Stimulated activated CD8-positive, alpha-beta memory T cell treated with anti-CD3 and anti-CD28 coated beads, Interleukin-12 subunit alpha, Interleukin-12 subunit beta, amount 100 ng/mL, for 4 hours (primary cell): ENCODE measurements around the gene SGCG.
"Not testable (repeated sequence)": the region's sequence is repeated elsewhere in the genome, so short reads cannot be mapped to it uniquely, and the experiment has no call there.

Source experiments
- DNase-seq: peaks from one replicate; pipeline ENCODE4 v3.0.0-alpha.2; 2020; ENCODE audit warnings: low read depth

The SGCG gene

GRCh38 chr13:23180711-23181110 lies at the start of gene SGCG:
SGCG (plus strand) TSS chr13:23180979; CDS start chr13:23203695, 22,716 bp downstream.
- DNase-seq = no peak

- no peak for DNase-seq
These were observed 46.2 kb upstream of the SGCG start for GRCh38 chr13:23134542-23134941.

- DNase-seq = no peak
These were observed 40.3 kb upstream of the SGCG start for GRCh38 chr13:23140492-23140891.

- DNase-seq = no peak
These were observed 38.8 kb upstream of the SGCG start for GRCh38 chr13:23141964-23142363.

- DNase-seq = not testable (repeated sequence)
These were observed 38.2 kb upstream of the SGCG start for GRCh38 chr13:23142607-23143006.

GRCh38 chr13:23144431-23144830 lies 36.3 kb upstream of the SGCG start:
- DNase-seq = no peak

- no peak for DNase-seq
These were observed 34.8 kb upstream of the SGCG start for GRCh38 chr13:23146006-23146405.

- no peak for DNase-seq
These were observed 33.8 kb upstream of the SGCG start for GRCh38 chr13:23146811-23147625.

- DNase-seq = no peak
These were observed 33.0 kb upstream of the SGCG start for GRCh38 chr13:23147827-23148226.

GRCh38 chr13:23157781-23158180 lies 23.0 kb upstream of the SGCG start:
- DNase-seq = no peak

GRCh38 chr13:23159205-23159759 lies 21.5 kb upstream of the SGCG start:
- no peak for DNase-seq

GRCh38 chr13:23159760-23160637 lies 20.8 kb upstream of the SGCG start:
- DNase-seq = no peak

- DNase-seq = no peak
These were observed 19.9 kb upstream of the SGCG start for GRCh38 chr13:23160638-23161480.

GRCh38 chr13:23161481-23161825 lies 19.3 kb upstream of the SGCG start:
- no peak for DNase-seq

- no peak for DNase-seq
These were observed 4.9 kb upstream of the SGCG start for GRCh38 chr13:23175920-23176319.

- no peak for DNase-seq
These were observed 1.4 kb downstream of the SGCG start for GRCh38 chr13:23182142-23182541.

- DNase-seq = no peak
These were observed 2.5 kb downstream of the SGCG start for GRCh38 chr13:23183292-23183691.

GRCh38 chr13:23185542-23185941 lies 4.8 kb downstream of the SGCG start:
- DNase-seq = no peak

- DNase-seq = no peak
These were observed 21.1 kb downstream of the SGCG start for GRCh38 chr13:23201870-23202269.

- DNase-seq = no peak
These were observed 21.6 kb downstream of the SGCG start for GRCh38 chr13:23202383-23202782.

GRCh38 chr13:23203516-23203915 lies 22.7 kb downstream of the SGCG start:
- DNase-seq = no peak

GRCh38 chr13:23205807-23206206 lies 25.0 kb downstream of the SGCG start:
- DNase-seq = no peak
